Trophoblast cell (in vitro differentiated cells and primary cell): ENCODE data around the gene MAP2K3.

Experiments
- DNase-seq, 2 donors: peaks; one replicate each; pipeline ENCODE4 v3.0.0-alpha.2; 2016
- H2AFZ ChIP-seq: 2 replicates; pipeline ENCODE4 v1.6.1; 2013; ENCODE audit warnings: low read length, moderate library complexity, mild to moderate bottlenecking; ENCODE audit not compliant: insufficient read depth, poor library complexity
- H2AK5ac ChIP-seq: 2 replicates; pipeline ENCODE4 v1.6.1; 2013; ENCODE audit warnings: mild to moderate bottlenecking, low read length
- H2BK120ac ChIP-seq: 2 replicates; pipeline ENCODE4 v1.6.1; 2013; ENCODE audit warnings: low read length, mild to moderate bottlenecking, moderate library complexity; ENCODE audit not compliant: insufficient read depth, poor library complexity
- H2BK12ac ChIP-seq: 2 replicates; pipeline ENCODE4 v1.6.1; 2013; ENCODE audit warnings: mild to moderate bottlenecking, low read length, moderate library complexity
- H2BK5ac ChIP-seq: 2 replicates; pipeline ENCODE4 v1.6.1; 2013; ENCODE audit warnings: low read length, low read depth, moderate library complexity, mild to moderate bottlenecking; ENCODE audit not compliant: poor library complexity
- H3K14ac ChIP-seq: 2 replicates; pipeline ENCODE4 v1.6.1; 2013; ENCODE audit warnings: mild to moderate bottlenecking, low read length
- H3K18ac ChIP-seq: 2 replicates; pipeline ENCODE4 v1.6.1; 2013; ENCODE audit warnings: mild to moderate bottlenecking, low read length
- H3K23ac ChIP-seq: 2 replicates; pipeline ENCODE4 v1.6.1; 2013; ENCODE audit warnings: low read length
- H3K27ac ChIP-seq: 2 replicates; pipeline ENCODE4 v1.5.1; 2013; ENCODE audit warnings: low read depth, mild to moderate bottlenecking, inconsistent platforms, low read length, moderate library complexity
- H3K27me3 ChIP-seq: 2 replicates; pipeline ENCODE4 v1.6.1; 2013; ENCODE audit warnings: inconsistent platforms, mild to moderate bottlenecking, low read length, moderate library complexity; ENCODE audit not compliant: insufficient read depth
- H3K36me3 ChIP-seq, 2 experiments: 1 replicate in 1 of 2; 2 replicates in 1 of 2; pipeline ENCODE4 v1.6.1; 2013; ENCODE audit warnings: low read length in 2 of 2, mild to moderate bottlenecking in 2 of 2, moderate library complexity in 1 of 2; ENCODE audit not compliant: insufficient read depth in 2 of 2, control insufficient read depth in 1 of 2
- H3K4ac ChIP-seq: 2 replicates; pipeline ENCODE4 v1.6.1; 2013; ENCODE audit warnings: low read depth, mild to moderate bottlenecking, low read length, moderate library complexity
- H3K4me1 ChIP-seq, 2 experiments: 1 replicate in 1 of 2; 2 replicates in 1 of 2; pipeline ENCODE4 v1.6.1; 2013; ENCODE audit warnings: low read length in 2 of 2, mild to moderate bottlenecking in 2 of 2, moderate library complexity in 1 of 2; ENCODE audit not compliant: insufficient read depth in 2 of 2, control insufficient read depth in 1 of 2
- H3K4me2 ChIP-seq: 2 replicates; pipeline ENCODE4 v1.6.1; 2013; ENCODE audit warnings: inconsistent platforms, mild to moderate bottlenecking, low read length, moderate library complexity
- H3K4me3 ChIP-seq: 2 replicates; pipeline ENCODE4 v1.5.1; 2013; ENCODE audit warnings: mild to moderate bottlenecking, low read depth, low read length, inconsistent platforms
- H3K79me1 ChIP-seq: one replicate; pipeline ENCODE4 v1.6.1; 2013; ENCODE audit warnings: low read length
- H3K79me2 ChIP-seq: 2 replicates; pipeline ENCODE4 v1.6.1; 2013; ENCODE audit warnings: low read length, mild to moderate bottlenecking; ENCODE audit not compliant: control insufficient read depth, insufficient read depth, poor library complexity
- H3K9ac ChIP-seq: 2 replicates; pipeline ENCODE4 v1.6.1; 2013; ENCODE audit warnings: mild to moderate bottlenecking, low read length
- H3K9me3 ChIP-seq: 2 replicates; pipeline ENCODE4 v1.6.1; 2013; ENCODE audit warnings: low read depth, mild to moderate bottlenecking, control low read depth, inconsistent platforms, low read length; ENCODE audit not compliant: insufficient read depth
- H4K12ac ChIP-seq: 2 replicates; pipeline ENCODE4 v1.6.1; 2013; ENCODE audit warnings: low read depth, mild to moderate bottlenecking, low read length, moderate library complexity
- H4K8ac ChIP-seq: 2 replicates; pipeline ENCODE4 v1.6.1; 2013; ENCODE audit warnings: low read depth, mild to moderate bottlenecking, low read length, moderate library complexity
- H4K91ac ChIP-seq: one replicate; pipeline ENCODE4 v1.6.1; 2013; ENCODE audit warnings: low read depth, mild to moderate bottlenecking, low read length, moderate library complexity
- WGBS: extraction: QIAGEN DNeasy Blood & Tissue Kit; methylation state at CpG from one replicate; pipeline ENCODE4 v1.1.7; 2013; ENCODE audit warnings: missing lambda C conversion rate; ENCODE audit not compliant: insufficient read length, insufficient coverage; ENCODE audit errors: extremely low coverage; 5-methylcytosine and 5-hydroxymethylcytosine counted together

Gene MAP2K3

DNA sequence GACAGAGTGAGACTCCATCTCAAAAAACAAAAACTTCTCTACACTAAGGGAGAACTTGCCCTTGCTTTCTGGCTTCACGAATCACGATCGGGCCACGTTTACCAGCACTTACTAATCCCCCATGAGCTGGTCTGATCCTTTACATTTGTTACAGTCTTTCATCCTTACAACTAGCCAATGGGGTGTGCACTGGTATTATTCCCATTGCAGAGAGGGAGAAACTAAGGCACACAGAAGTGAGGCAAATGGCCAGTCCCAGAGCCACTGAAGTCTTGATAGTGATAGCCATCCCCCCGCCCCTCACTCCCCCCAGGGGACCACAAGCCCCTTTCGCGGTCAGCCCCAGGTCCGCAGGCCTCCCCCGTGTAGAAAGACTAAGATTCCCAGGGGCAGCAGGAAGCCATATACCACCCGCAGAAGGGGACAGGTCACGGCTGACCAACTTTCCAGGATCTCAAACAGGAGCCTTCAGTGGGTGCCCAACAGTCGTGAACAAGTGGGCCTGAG, 32.2 kb upstream of the MAP2K3 start:
- DNase-seq: no peak
- peaks cover 19 to 22% of the 10 kb centered on the region in 2 experiments for H3K4me1 ChIP-seq
- no peaks in the 10 kb centered on the region for H3K79me2 ChIP-seq
- H2AFZ ChIP-seq: peak overlapping the region; percentile 38
- peak overlapping the region; percentile 58 for H4K91ac ChIP-seq
- H3K4me2 ChIP-seq: peak overlapping the region; percentile 81
- H3K27ac ChIP-seq: no peak overlapping the region
- H2BK120ac ChIP-seq: no peak overlapping the region
- H3K36me3 ChIP-seq: peaks cover 0 to 1% of the 10 kb centered on the region in 2 experiments
- peak overlapping the region; percentile 36 for H3K9ac ChIP-seq
- H3K14ac ChIP-seq: peak overlapping the region; percentile 56
- H2BK12ac ChIP-seq: peak overlapping the region; percentile 16
- no peaks in the 10 kb centered on the region for H3K27me3 ChIP-seq
- H4K12ac ChIP-seq: no peak overlapping the region
- H3K23ac ChIP-seq: no peak overlapping the region
- no peak overlapping the region for H2BK5ac ChIP-seq
- H3K79me1 ChIP-seq: peaks cover 9% of the 10 kb centered on the region
- peak overlapping the region; percentile 33 for H4K8ac ChIP-seq
- H3K4me3 ChIP-seq: peak overlapping the region; percentile 73
- H3K9me3 ChIP-seq: no peaks in the 10 kb centered on the region
- no CpG with 5 or more reads among the region's 12 CpGs for WGBS
- H3K4ac ChIP-seq: peak overlapping the region; percentile 81
- H2AK5ac ChIP-seq: no peak overlapping the region
- peak overlapping the region; percentile 25 for H3K18ac ChIP-seq

- peak within 1 kb of the TSS; percentile 64 for H3K9ac ChIP-seq
- peaks cover 14% of the 10 kb centered on the region for H3K79me1 ChIP-seq
- peak within 1 kb of the TSS; percentile 53 for H2BK5ac ChIP-seq
- no peak within 1 kb of the TSS for H3K23ac ChIP-seq
- DNase-seq: peak; percentile 65 to 77
- H3K27me3 ChIP-seq: no peaks in the 10 kb centered on the region
- peak within 1 kb of the TSS; percentile 74 for H2BK12ac ChIP-seq
- H3K9me3 ChIP-seq: no peaks in the 10 kb centered on the region
- H2BK120ac ChIP-seq: no peak within 1 kb of the TSS
- peak within 1 kb of the TSS; percentile 73 for H3K4me3 ChIP-seq
- no peaks in the 10 kb centered on the region for H3K79me2 ChIP-seq
- peak within 1 kb of the TSS; percentile 38 for H3K27ac ChIP-seq
- no peak within 1 kb of the TSS for H4K12ac ChIP-seq
- peak within 1 kb of the TSS; percentile 62 for H3K14ac ChIP-seq
- peaks cover 0 to 1% of the 10 kb centered on the region in 2 experiments for H3K36me3 ChIP-seq
- peak within 1 kb of the TSS; percentile 91 for H2AFZ ChIP-seq
- H3K18ac ChIP-seq: peak within 1 kb of the TSS; percentile 78
- H4K8ac ChIP-seq: peak within 1 kb of the TSS; percentile 33
- peak within 1 kb of the TSS; percentile 81 for H3K4ac ChIP-seq
- peak within 1 kb of the TSS; percentile 63 for H4K91ac ChIP-seq
- peaks cover 19 to 27% of the 10 kb centered on the region in 2 experiments for H3K4me1 ChIP-seq
- WGBS: no CpG with 5 or more reads among the region's 117 CpGs
- peak within 1 kb of the TSS; percentile 52 for H2AK5ac ChIP-seq
- peak within 1 kb of the TSS; percentile 83 for H3K4me2 ChIP-seq
Measured at GRCh38 chr17:21252796-21253645, 31.5 kb upstream of the MAP2K3 start, which contains the start of gene NATD1. Gene NATD1, minus strand, starts transcription at chr17:21253410. Its CDS starts 146 bp downstream, at chr17:21253264.

DNA sequence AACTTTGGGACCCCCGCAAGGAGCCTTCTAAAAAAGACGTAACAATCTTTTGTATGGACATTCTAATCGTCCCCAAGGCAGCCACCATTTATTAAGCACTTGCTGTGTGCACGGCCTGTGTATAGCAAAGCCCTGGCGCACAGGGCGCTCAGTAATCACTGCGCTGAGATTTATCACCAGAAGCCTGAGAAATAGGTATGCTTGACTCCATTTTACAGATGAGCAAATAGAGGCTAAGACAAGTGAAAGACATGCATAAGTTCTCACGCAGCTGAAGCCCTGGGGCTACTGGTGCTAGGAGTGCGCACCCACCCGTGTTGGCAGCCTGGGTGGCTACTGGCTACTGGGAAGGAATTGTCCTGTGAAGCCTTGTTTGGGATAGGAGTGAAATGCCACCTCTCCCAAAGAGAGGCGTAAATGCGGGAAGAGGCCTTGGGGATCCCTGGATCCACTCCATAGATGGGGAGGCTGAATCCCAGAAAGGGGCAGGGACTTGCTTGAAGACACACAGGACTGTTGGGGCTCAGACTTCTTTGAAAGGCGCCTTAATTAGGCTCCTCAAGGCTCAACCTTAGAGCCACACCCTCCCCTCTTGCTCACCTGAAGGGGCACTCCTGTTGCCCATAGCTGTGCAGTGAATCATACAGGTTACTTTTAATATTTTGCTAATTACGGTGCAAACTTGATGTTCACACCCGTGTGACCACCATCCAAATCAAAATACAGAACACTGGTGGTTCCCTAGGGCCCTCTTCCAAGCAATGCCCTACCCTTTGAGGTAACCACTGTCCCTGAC, 30.7 kb upstream of the MAP2K3 start:
- H3K9me3 ChIP-seq: no peaks in the 10 kb centered on the region
- no peak overlapping the region for H4K12ac ChIP-seq
- WGBS: no CpG with 5 or more reads among the region's 15 CpGs

DNA sequence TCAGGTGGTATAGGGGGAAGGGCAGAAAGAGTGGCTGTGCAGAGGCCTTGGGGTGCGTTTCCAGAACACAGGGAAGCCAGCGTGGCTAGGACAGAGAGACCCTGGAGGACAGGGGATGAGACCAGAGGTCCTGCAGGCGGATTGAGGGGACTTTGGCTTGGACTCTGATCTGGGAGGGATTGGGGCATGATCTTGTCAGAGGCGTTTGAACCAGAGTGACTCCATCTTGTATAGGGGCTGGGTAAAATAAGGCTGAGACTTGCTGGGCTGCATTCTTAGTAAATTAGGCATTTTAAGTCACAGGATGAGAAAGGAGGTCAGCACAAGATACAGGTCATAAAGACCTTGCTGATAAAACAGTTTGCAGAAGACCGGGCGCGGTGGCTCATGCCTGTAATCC, 25.9 kb upstream of the MAP2K3 start:
- Histone ChIP-seq H3K79me2 (no peaks in the 10 kb centered on the region), H2BK5ac (peak overlapping the region; percentile 71), H3K9me3 (no peaks in the 10 kb centered on the region), H3K36me3 (no peaks in the 10 kb centered on the region), H3K79me1 (peaks cover 10% of the 10 kb centered on the region), H4K8ac (no peak overlapping the region), H3K4me3 (no peak overlapping the region), H3K18ac (no peak overlapping the region), H2AK5ac (no peak overlapping the region), H3K4ac (no peak overlapping the region), H3K4me2 (no peak overlapping the region), H3K14ac (no peak overlapping the region), H3K27ac (peak overlapping the region; percentile 42), H3K23ac (no peak overlapping the region), H3K4me1 (peaks cover 7 to 12% of the 10 kb centered on the region in 2 experiments), H2BK12ac (no peak overlapping the region), H3K9ac (no peak overlapping the region), H4K12ac (no peak overlapping the region), H3K27me3 (no peaks in the 10 kb centered on the region), H4K91ac (peak overlapping the region; percentile 36), H2AFZ (no peak overlapping the region), H2BK120ac (no peak overlapping the region)
- WGBS: no CpG with 5 or more reads among the region's 7 CpGs
- DNase-seq: no peak

More for the DNA sequence above, 30.7 kb upstream of the MAP2K3 start:
- Histone ChIP-seq H4K8ac (peak overlapping the region; percentile 30), H3K36me3 (peaks cover 0 to 1% of the 10 kb centered on the region in 2 experiments), H3K27ac (no peak overlapping the region), H2AFZ (peak overlapping the region; percentile 91), H3K4me1 (peaks cover 22 to 28% of the 10 kb centered on the region in 2 experiments), H2BK120ac (no peak overlapping the region), H3K4me3 (no peak overlapping the region), H3K27me3 (no peaks in the 10 kb centered on the region), H3K23ac (no peak overlapping the region), H3K4ac (peak overlapping the region; percentile 10), H3K4me2 (peak overlapping the region; percentile 83), H4K91ac (peak overlapping the region; percentile 63), H2AK5ac (peak overlapping the region; percentile 52), H2BK5ac (peak overlapping the region; percentile 53), H3K9ac (peak overlapping the region; percentile 64), H3K14ac (peak overlapping the region; percentile 62), H3K79me1 (peaks cover 15% of the 10 kb centered on the region), H2BK12ac (peak overlapping the region; percentile 74), H3K79me2 (no peaks in the 10 kb centered on the region), H3K18ac (peak overlapping the region; percentile 78)
- DNase-seq: peak in 1 of 2 donors; percentile 23
